ENCODE results near the gene PFDN4. TPM values are rescaled to one million over a fixed set of nuclear protein-coding genes. Genes with fewer than 3 reads are reported as not detected.

PFDN4 gene
- total and polyA plus RNA-seq, 2 of the 13 experiments (the other 11 are each of a cell fraction or from before 2014, with no cell fraction given) = 59.8 to 227 TPM

GRCh38 chr20:54197621-54198604 lies 10.0 kb upstream of the PFDN4 start (continued):
- TF ChIP-seq BATF2 (CRISPR knock-in tag; IDR thresholded peaks at IDR 0.05) = no peak
- TF ChIP-seq ZSCAN29 (CRISPR knock-in tag; conservative IDR thresholded peaks at IDR 0.05) = 0 out of 2 replicates have a peak, but pooled peaks have one; percentile 55
- TF ChIP-seq ZNF383 (CRISPR knock-in tag; IDR thresholded peaks at IDR 0.05; ENCODE audit: borderline replicate concordance) = no peak
- no peak for TF ChIP-seq ZSCAN22 (CRISPR knock-in tag; IDR thresholded peaks at IDR 0.05)
- no peak for TF ChIP-seq ZZZ3 (CRISPR knock-in tag; IDR thresholded peaks at IDR 0.05; ENCODE audit: borderline replicate concordance)
- no peak for TF ChIP-seq WIZ (CRISPR knock-in tag; IDR thresholded peaks at IDR 0.05)
- no peak for TF ChIP-seq ZNF644 (CRISPR knock-in tag; IDR thresholded peaks at IDR 0.05; ENCODE audit: low read depth)
- no peak for TF ChIP-seq E2F5 (CRISPR knock-in tag; conservative IDR thresholded peaks at IDR 0.05)
- no peak for TF ChIP-seq NCOA5 (CRISPR knock-in tag; IDR thresholded peaks at IDR 0.05)
- TF ChIP-seq ZNF768 (CRISPR knock-in tag; IDR thresholded peaks at IDR 0.05) = no peak
- TF ChIP-seq GZF1 (CRISPR knock-in tag; IDR thresholded peaks at IDR 0.05) = no peak
- no peak for TF ChIP-seq HNRNPL (IDR thresholded peaks at IDR 0.05; ENCODE audit: low read depth, low read length)
- TF ChIP-seq SP140L (CRISPR knock-in tag; IDR thresholded peaks at IDR 0.05; ENCODE audit: borderline replicate concordance) = no peak
- no peak for TF ChIP-seq HNRNPUL1 (IDR thresholded peaks at IDR 0.05; ENCODE audit: low read depth, low read length)
- TF ChIP-seq MIXL1 (CRISPR knock-in tag; IDR thresholded peaks at IDR 0.05) = peak; percentile 61; the same call in 1 of the 2 replicates
- TF ChIP-seq RNF219 (CRISPR knock-in tag; IDR thresholded peaks at IDR 0.05) = no peak
- no peak for TF ChIP-seq CBX5 (CRISPR knock-in tag; IDR thresholded peaks at IDR 0.05; ENCODE audit: borderline replicate concordance)
- 0 out of 2 replicates have a peak, but pooled peaks have one; percentile 29 for TF ChIP-seq ZBTB43 (CRISPR knock-in tag; conservative IDR thresholded peaks at IDR 0.05)
- TF ChIP-seq ATF3 (CRISPR knock-in tag; IDR thresholded peaks at IDR 0.05) = no peak
- no peak for TF ChIP-seq SAFB2 (CRISPR knock-in tag; IDR thresholded peaks at IDR 0.05; ENCODE audit: borderline replicate concordance, low read depth)
- TF ChIP-seq NFYB (CRISPR knock-in tag; IDR thresholded peaks at IDR 0.05) = no peak
- TF ChIP-seq ZNF274 (CRISPR knock-in tag; IDR thresholded peaks at IDR 0.05) = no peak
- TF ChIP-seq IKZF4 (CRISPR knock-in tag; IDR thresholded peaks at IDR 0.05; ENCODE audit: borderline replicate concordance, low read depth, not compliant biosample characterization) = no peak
